Ishikawa (cell line): ENCODE data around the gene CADM1.

ENCODE experiments used
- CEBPB ChIP-seq: IDR thresholded peaks from 2 replicates; pipeline ENCODE4 v1.6.1; 2012
- CREB1 ChIP-seq: IDR thresholded peaks from 2 replicates; pipeline ENCODE4 v1.6.1; 2012; ENCODE audit warnings: low read depth
- EGR1 ChIP-seq: IDR thresholded peaks from 2 replicates; pipeline ENCODE4 v1.6.1; 2012
- EP300 ChIP-seq: IDR thresholded peaks from 2 replicates; pipeline ENCODE4 v1.6.1; 2012; ENCODE audit warnings: borderline replicate concordance
- FOXM1 ChIP-seq: IDR thresholded peaks from 2 replicates; pipeline ENCODE4 v1.6.1; 2012; ENCODE audit warnings: low read depth, borderline replicate concordance
- NFIC ChIP-seq: IDR thresholded peaks from 2 replicates; pipeline ENCODE4 v1.6.1; 2012
- RAD21 ChIP-seq: IDR thresholded peaks from 2 replicates; pipeline ENCODE4 v1.6.1; 2012; ENCODE audit warnings: low read depth
- TAF1 ChIP-seq: IDR thresholded peaks from 2 replicates; pipeline ENCODE4 v1.6.1; 2012; ENCODE audit warnings: low read depth, mild to moderate bottlenecking
- TCF12 ChIP-seq: IDR thresholded peaks from 2 replicates; pipeline ENCODE4 v1.6.1; 2012; ENCODE audit warnings: low read depth
- TEAD4 ChIP-seq: IDR thresholded peaks from 2 replicates; pipeline ENCODE4 v1.6.1; 2012
- YY1 ChIP-seq: IDR thresholded peaks from 2 replicates; pipeline ENCODE4 v1.6.1; 2012; ENCODE audit warnings: low read depth
- ZBTB7A ChIP-seq: IDR thresholded peaks from 2 replicates; pipeline ENCODE4 v1.6.1; 2012; ENCODE audit warnings: low read depth
- TF ChIP-seq, protein P1 (sequence below): IDR thresholded peaks from 2 replicates; pipeline ENCODE4 v1.6.1; 2012
- TF ChIP-seq, protein P2 (sequence below): IDR thresholded peaks from 2 replicates; pipeline ENCODE4 v1.6.1; 2012; ENCODE audit warnings: low read depth, mild to moderate bottlenecking
- TF ChIP-seq, protein P3 (sequence below): IDR thresholded peaks from 2 replicates; pipeline ENCODE4 v1.6.1; 2012

Gene CADM1

DNA sequence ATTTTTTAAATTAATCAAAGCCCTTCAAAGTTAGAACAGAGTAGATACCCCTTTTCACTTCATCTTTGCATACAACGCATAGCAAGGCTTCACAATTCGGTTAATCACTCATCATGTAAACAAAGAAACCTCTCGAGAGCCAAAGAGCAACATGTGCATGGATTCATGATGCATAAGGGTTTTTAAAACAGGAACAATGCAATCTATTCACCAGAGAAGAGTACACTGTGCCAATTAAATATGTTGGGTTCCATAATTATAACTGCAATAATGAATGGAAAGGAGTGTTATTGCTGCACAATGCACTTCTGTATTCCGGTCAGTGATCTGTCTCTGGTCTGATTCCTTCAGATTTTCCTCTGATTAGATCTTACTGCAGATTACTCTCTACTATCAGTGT is 45.3 kb downstream of the CADM1 start:
- TF ChIP-seq NFIC (no peak), RAD21 (no peak), TEAD4 (no peak), CEBPB (no peak), TCF12 (no peak), YY1 (no peak), CREB1 (no peak), EGR1 (no peak), ZBTB7A (no peak), TAF1 (no peak), EP300 (no peak), FOXM1 (no peak)
- TF ChIP-seq, protein P1, sequence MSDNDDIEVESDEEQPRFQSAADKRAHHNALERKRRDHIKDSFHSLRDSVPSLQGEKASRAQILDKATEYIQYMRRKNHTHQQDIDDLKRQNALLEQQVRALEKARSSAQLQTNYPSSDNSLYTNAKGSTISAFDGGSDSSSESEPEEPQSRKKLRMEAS, result no peak
- TF ChIP-seq, protein P2, sequence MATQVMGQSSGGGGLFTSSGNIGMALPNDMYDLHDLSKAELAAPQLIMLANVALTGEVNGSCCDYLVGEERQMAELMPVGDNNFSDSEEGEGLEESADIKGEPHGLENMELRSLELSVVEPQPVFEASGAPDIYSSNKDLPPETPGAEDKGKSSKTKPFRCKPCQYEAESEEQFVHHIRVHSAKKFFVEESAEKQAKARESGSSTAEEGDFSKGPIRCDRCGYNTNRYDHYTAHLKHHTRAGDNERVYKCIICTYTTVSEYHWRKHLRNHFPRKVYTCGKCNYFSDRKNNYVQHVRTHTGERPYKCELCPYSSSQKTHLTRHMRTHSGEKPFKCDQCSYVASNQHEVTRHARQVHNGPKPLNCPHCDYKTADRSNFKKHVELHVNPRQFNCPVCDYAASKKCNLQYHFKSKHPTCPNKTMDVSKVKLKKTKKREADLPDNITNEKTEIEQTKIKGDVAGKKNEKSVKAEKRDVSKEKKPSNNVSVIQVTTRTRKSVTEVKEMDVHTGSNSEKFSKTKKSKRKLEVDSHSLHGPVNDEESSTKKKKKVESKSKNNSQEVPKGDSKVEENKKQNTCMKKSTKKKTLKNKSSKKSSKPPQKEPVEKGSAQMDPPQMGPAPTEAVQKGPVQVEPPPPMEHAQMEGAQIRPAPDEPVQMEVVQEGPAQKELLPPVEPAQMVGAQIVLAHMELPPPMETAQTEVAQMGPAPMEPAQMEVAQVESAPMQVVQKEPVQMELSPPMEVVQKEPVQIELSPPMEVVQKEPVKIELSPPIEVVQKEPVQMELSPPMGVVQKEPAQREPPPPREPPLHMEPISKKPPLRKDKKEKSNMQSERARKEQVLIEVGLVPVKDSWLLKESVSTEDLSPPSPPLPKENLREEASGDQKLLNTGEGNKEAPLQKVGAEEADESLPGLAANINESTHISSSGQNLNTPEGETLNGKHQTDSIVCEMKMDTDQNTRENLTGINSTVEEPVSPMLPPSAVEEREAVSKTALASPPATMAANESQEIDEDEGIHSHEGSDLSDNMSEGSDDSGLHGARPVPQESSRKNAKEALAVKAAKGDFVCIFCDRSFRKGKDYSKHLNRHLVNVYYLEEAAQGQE, result no peak

DNA sequence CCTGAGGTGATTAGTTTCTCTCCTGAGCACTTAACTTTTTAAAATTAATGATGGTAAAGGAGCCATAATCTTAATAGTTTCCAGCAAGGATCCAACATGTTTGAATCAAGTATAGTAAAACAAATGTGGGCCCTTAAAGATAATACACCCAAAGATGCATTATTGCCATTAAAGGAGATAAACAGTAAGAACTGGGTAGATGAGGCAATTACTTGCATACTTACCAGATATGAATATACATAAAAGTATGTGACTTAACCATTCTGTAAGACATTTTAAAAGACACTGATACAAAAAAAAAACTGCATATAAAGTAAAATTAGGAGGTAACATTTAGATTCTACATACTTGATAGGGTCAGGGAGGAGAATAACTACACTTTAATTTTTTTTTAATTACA is 48.2 kb downstream of the CADM1 start:
- TF ChIP-seq, protein P1, result no peak
- TF ChIP-seq TCF12, result no peak
- TF ChIP-seq, protein P3, sequence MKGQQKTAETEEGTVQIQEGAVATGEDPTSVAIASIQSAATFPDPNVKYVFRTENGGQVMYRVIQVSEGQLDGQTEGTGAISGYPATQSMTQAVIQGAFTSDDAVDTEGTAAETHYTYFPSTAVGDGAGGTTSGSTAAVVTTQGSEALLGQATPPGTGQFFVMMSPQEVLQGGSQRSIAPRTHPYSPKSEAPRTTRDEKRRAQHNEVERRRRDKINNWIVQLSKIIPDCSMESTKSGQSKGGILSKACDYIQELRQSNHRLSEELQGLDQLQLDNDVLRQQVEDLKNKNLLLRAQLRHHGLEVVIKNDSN, result no peak
- no peak for TF ChIP-seq TAF1
- TF ChIP-seq YY1, result no peak
- TF ChIP-seq, protein P2, result no peak
- TF ChIP-seq EP300, result no peak
- no peak for TF ChIP-seq FOXM1
- no peak for TF ChIP-seq CREB1
- TF ChIP-seq RAD21, result no peak
- TF ChIP-seq ZBTB7A, result no peak
- TF ChIP-seq CEBPB, result no peak
- TF ChIP-seq NFIC, result no peak
- TF ChIP-seq TEAD4, result no peak
- no peak for TF ChIP-seq EGR1

DNA sequence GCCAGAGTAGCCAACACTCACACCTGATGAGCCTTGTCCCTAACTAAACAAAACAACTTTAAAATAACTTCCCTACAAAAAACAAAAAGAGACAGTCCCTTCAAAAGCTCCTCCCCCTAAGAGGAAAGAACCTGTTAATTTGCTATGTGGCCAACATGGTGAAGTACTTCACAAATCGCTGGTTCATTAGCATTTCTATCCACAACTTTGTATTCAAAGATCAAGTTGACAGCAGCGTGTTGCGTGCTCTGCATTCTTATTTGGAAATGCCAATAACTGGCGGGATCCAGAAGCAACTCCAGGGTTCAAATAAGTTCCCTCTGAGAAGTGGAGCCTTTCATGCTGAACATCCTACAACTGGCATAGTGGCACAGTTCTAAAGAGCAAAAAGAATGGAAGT is 48.6 kb downstream of the CADM1 start:
- TF ChIP-seq TAF1 (no peak), TEAD4 (no peak), FOXM1 (no peak), CREB1 (no peak), TCF12 (no peak), RAD21 (no peak), YY1 (no peak), EGR1 (no peak)
- TF ChIP-seq, protein P3, result no peak
- TF ChIP-seq, protein P1, result no peak
- TF ChIP-seq, protein P2, result no peak

DNA sequence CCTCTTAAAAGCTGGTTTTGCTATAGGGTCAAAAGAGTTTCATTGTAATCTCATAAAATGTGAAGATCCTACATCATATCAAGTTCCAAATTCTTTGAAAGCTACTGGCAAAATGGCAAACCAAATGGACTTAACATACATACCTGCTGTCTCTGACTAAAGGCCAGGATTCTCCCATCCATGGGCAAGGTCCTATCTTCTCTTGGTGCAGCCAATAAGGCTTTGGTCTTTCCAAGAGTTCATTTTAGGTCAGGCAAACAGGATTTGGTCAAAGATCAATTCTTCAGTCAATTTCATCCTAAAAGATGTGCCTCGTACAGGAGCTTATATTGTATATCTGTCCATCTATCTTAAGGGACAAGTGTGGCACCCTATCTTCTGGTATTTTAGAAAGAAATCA is 49.7 kb downstream of the CADM1 start:
- TF ChIP-seq, protein P1, result no peak
- TF ChIP-seq RAD21 (no peak), CEBPB (no peak), YY1 (no peak), TCF12 (no peak)
